Astrocyte of the spinal cord (primary cell): Measurements from ENCODE around the gene ALOX5AP.

Experiments used
- DNase-seq: peaks from one replicate; pipeline ENCODE4 v3.0.0; 2011; ENCODE audit warnings: low read depth, low spot score
- H3K4me3 ChIP-seq: 2 replicates; pipeline ENCODE4 v1.5.1; 2011; ENCODE audit warnings: low read depth, mild to moderate bottlenecking, low read length, moderate library complexity
- CTCF ChIP-seq: IDR thresholded peaks from 2 replicates; pipeline ENCODE4 v1.5.1; 2012; ENCODE audit warnings: low read depth, mild to moderate bottlenecking, low read length, inconsistent platforms
- in situ Hi-C: cut with HindIII; loops from 2 replicates; pipeline ENCODE4 v1.10.0; 2017; ENCODE audit warnings: low sequenced_read_pairs

ALOX5AP gene

GRCh38 chr13:30704596-30704995, 30.7 kb upstream of the ALOX5AP start:
- in situ Hi-C loops = no loop called here
- DNase-seq = no peak
- H3K4me3 ChIP-seq = no peak overlapping the region
- TF ChIP-seq CTCF = no peak

GRCh38 chr13:30705680-30706079, 29.7 kb upstream of the ALOX5AP start:
- DNase-seq = no peak
- H3K4me3 ChIP-seq = no peak overlapping the region
- in situ Hi-C loops = no loop called here
- TF ChIP-seq CTCF = no peak

GRCh38 chr13:30708541-30708940, 26.8 kb upstream of the ALOX5AP start:
- in situ Hi-C loops = no loop called here
- DNase-seq = peak; percentile 52
- H3K4me3 ChIP-seq = no peak overlapping the region
- TF ChIP-seq CTCF = no peak

- in situ Hi-C loops = no loop called here
- no peak for TF ChIP-seq CTCF
- no peak for DNase-seq
Measured at GRCh38 chr13:30710442-30710841, 24.9 kb upstream of the ALOX5AP start.

GRCh38 chr13:30711375-30711774, 24.0 kb upstream of the ALOX5AP start:
- DNase-seq = peak; percentile 73
- no peak for TF ChIP-seq CTCF
- no peak overlapping the region for H3K4me3 ChIP-seq
- in situ Hi-C loops = no loop called here

More at GRCh38 chr13:30710442-30710841, 24.9 kb upstream of the ALOX5AP start:
- no peak overlapping the region for H3K4me3 ChIP-seq

GRCh38 chr13:30711837-30712236, 23.5 kb upstream of the ALOX5AP start:
- DNase-seq = no peak
- no peak for TF ChIP-seq CTCF
- in situ Hi-C loops = no loop called here
- H3K4me3 ChIP-seq = no peak overlapping the region
